GM19324 (cell line): Measurements from ENCODE around the gene GMDS.

Experiments
- ATAC-seq: cut with Tn5 transposase; IDR thresholded peaks from one replicate; pipeline ENCODE4 v1.9.1; 2021; ENCODE audit warnings: mild to moderate bottlenecking, moderate library complexity; ENCODE audit not compliant: unreplicated experiment, low FRiP score

The GMDS gene

GRCh38 chr6:1593958-1594314 is 651.5 kb downstream of the GMDS start:
- no peak for ATAC-seq

GRCh38 chr6:1593286-1593957 is 652.0 kb downstream of the GMDS start:
- no peak for ATAC-seq

- no peak for ATAC-seq
These were observed 652.6 kb downstream of the GMDS start for GRCh38 chr6:1592852-1593251.

GRCh38 chr6:1591926-1592325 is 653.5 kb downstream of the GMDS start:
- ATAC-seq, result no peak

GRCh38 chr6:1591243-1591642 is 654.2 kb downstream of the GMDS start:
- ATAC-seq, result no peak

GRCh38 chr6:1590580-1590979 is 654.8 kb downstream of the GMDS start:
- no peak for ATAC-seq

- no peak for ATAC-seq
These were observed 656.2 kb downstream of the GMDS start for GRCh38 chr6:1589208-1589607.

- no peak for ATAC-seq
These were observed 657.4 kb downstream of the GMDS start for GRCh38 chr6:1587977-1588376.

GRCh38 chr6:1587546-1587945 is 657.9 kb downstream of the GMDS start:
- no peak for ATAC-seq

- ATAC-seq, result no peak
These were observed 658.4 kb downstream of the GMDS start for GRCh38 chr6:1586861-1587450.

GRCh38 chr6:1586256-1586655 is 659.1 kb downstream of the GMDS start:
- ATAC-seq, result no peak

GRCh38 chr6:1585669-1586049 is 659.7 kb downstream of the GMDS start:
- ATAC-seq, result no peak

GRCh38 chr6:1584996-1585668 is 660.3 kb downstream of the GMDS start:
- ATAC-seq, result no peak

GRCh38 chr6:1584146-1584545 is 661.3 kb downstream of the GMDS start:
- ATAC-seq, result no peak

GRCh38 chr6:1581120-1581991 is 664.0 kb downstream of the GMDS start:
- ATAC-seq, result no peak

GRCh38 chr6:1580585-1580984 is 664.8 kb downstream of the GMDS start:
- ATAC-seq, result no peak

GRCh38 chr6:1580109-1580508 is 665.3 kb downstream of the GMDS start:
- ATAC-seq, result no peak

GRCh38 chr6:1579096-1579495 is 666.3 kb downstream of the GMDS start:
- ATAC-seq, result no peak

- ATAC-seq, result no peak
These were observed 667.3 kb downstream of the GMDS start for GRCh38 chr6:1577896-1578745.

- ATAC-seq, result no peak
These were observed 668.2 kb downstream of the GMDS start for GRCh38 chr6:1577146-1577680.
